HFF-Myc (cell line): Measurements from ENCODE around the gene GRIFIN.

Experiments used
- DNase-seq: peaks from one replicate; pipeline ENCODE4 v3.0.0-alpha.2; 2011; ENCODE audit warnings: low read depth; ENCODE audit errors: extremely low read depth
- H3K4me3 ChIP-seq: replicated peaks from 2 replicates; pipeline ENCODE4 v1.5.1; 2011; ENCODE audit warnings: low read depth, mild to moderate bottlenecking, control low read depth, low read length
- TF ChIP-seq, protein P1 (sequence below): IDR thresholded peaks from 2 replicates; pipeline ENCODE4 v1.5.1; 2012; ENCODE audit warnings: mild to moderate bottlenecking, low read depth, low read length, control low read depth; ENCODE audit errors: missing control alignments

The GRIFIN gene

DNA sequence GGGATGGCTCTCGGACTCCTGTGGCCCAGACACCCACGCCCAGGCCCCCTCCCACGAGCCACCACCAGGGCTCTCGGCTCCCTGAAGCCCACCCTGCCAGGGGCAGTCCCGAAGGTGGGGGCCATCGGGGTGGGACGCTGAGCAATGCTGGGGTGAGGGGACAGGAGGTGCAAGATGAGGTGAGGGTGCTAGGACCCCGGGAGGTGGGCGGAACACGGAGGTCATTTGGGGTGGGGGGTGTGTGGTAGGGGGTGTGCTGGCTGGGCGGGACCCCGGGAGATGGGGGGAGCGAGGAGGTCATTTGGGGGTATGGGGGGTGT is 26.4 kb upstream of the GRIFIN start:
- DNase-seq = no peak
- TF ChIP-seq, protein P1, sequence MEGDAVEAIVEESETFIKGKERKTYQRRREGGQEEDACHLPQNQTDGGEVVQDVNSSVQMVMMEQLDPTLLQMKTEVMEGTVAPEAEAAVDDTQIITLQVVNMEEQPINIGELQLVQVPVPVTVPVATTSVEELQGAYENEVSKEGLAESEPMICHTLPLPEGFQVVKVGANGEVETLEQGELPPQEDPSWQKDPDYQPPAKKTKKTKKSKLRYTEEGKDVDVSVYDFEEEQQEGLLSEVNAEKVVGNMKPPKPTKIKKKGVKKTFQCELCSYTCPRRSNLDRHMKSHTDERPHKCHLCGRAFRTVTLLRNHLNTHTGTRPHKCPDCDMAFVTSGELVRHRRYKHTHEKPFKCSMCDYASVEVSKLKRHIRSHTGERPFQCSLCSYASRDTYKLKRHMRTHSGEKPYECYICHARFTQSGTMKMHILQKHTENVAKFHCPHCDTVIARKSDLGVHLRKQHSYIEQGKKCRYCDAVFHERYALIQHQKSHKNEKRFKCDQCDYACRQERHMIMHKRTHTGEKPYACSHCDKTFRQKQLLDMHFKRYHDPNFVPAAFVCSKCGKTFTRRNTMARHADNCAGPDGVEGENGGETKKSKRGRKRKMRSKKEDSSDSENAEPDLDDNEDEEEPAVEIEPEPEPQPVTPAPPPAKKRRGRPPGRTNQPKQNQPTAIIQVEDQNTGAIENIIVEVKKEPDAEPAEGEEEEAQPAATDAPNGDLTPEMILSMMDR = no peak
- no peak overlapping the region for H3K4me3 ChIP-seq

- H3K4me3 ChIP-seq = no peak overlapping the region
- no peak for DNase-seq
- TF ChIP-seq, protein P1 = no peak
These were observed 25.9 kb upstream of the GRIFIN start for GRCh38 chr7:2501947-2502646.

- no peak overlapping the region for H3K4me3 ChIP-seq
- DNase-seq = no peak
- TF ChIP-seq, protein P1 = no peak
These were observed 24.5 kb upstream of the GRIFIN start for GRCh38 chr7:2500701-2501100.

DNA sequence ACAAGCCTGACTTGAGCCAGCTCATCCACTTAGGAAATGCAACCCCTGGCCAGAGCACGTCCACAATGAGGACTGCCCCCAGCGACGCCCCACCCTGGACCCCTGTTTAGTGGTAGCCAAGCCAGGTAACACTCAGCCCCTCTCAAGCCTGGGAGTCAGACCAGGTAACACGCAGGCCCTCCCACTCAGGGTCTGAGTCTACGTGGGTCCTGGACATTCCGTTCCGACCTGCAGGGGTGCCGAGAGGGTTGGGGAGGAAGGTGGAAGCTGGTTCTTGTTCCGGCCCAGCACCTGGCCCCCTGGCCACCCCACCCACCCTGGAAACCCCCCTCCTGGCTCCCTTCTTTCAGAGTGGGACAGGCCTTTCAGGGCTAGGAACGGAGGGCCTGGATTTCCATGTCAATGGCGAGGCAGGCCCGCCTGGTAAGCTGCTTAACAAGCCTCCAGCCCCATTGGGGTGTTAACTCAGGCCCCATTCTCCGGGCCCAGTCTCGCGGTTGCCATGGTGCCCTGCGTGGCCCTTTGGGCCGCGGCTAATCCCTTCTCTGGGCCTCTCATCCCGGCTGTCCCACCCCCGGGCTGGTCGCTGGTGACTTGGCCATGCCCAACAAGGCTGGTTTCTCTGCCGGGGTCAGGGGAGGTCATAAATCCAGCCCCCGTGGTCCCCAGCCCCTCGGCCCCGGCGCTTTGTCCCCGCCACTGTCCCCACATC is 23.7 kb upstream of the GRIFIN start:
- DNase-seq = no peak

GRCh38 chr7:2499181-2499580 is 23.0 kb upstream of the GRIFIN start:
- TF ChIP-seq, protein P1 = no peak
- DNase-seq = no peak
- no peak overlapping the region for H3K4me3 ChIP-seq

More for the DNA sequence above, 23.7 kb upstream of the GRIFIN start:
- TF ChIP-seq, protein P1 = no peak
- H3K4me3 ChIP-seq = no peak overlapping the region

DNA sequence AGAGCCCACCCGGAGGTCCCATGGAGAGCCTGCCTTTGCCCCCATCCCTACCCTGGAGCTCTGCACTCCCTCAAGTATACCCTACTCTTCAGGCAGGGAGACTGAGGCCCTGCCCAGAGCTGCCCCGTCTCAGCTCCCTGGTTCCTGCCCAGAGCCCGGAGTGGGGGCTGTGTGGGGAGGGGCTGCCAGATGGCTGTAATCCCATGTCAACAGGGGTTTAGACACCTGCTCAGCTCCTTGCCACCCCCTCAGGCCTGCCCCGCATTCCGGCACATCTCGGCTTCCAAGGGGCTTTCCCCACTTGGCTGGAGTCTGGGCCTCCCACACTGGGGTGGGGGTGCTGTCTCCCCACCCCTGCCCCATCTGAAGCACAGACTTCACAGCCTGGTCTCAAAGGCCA is 22.5 kb upstream of the GRIFIN start:
- no peak overlapping the region for H3K4me3 ChIP-seq
- DNase-seq = no peak
- TF ChIP-seq, protein P1 = no peak
